ENCODE measurements around the gene TMEM131L.
A peak's percentile ranks its signal among the peaks of the same experiment; 100 is the strongest.
"Not testable (repeated sequence)": the region's sequence is repeated elsewhere in the genome, so short reads cannot be mapped to it uniquely, and the experiment has no call there.

The TMEM131L gene

DNA sequence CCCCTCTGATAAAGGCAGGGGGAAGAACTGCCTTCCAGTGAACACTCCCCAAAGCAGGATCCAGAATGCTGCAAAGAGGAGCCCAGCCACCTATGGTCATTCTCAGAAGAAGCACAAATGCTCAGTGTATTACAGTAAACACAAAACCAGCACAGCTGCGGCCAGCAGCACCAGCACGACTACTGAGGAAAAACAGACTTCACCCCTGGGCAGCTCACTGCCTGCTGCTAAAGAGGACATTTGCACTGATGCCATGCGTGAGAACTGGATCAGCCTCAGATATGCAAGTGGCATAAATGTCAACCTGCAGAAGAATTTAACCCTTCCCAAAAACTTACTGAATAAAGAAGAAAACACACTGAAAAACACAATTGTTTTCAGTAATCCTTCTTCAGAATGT, 137.7 kb downstream of the TMEM131L start:
- no peak for DNase-seq (ENCODE audit: extremely low read depth, low read depth)
- TF ChIP-seq, protein P1, sequence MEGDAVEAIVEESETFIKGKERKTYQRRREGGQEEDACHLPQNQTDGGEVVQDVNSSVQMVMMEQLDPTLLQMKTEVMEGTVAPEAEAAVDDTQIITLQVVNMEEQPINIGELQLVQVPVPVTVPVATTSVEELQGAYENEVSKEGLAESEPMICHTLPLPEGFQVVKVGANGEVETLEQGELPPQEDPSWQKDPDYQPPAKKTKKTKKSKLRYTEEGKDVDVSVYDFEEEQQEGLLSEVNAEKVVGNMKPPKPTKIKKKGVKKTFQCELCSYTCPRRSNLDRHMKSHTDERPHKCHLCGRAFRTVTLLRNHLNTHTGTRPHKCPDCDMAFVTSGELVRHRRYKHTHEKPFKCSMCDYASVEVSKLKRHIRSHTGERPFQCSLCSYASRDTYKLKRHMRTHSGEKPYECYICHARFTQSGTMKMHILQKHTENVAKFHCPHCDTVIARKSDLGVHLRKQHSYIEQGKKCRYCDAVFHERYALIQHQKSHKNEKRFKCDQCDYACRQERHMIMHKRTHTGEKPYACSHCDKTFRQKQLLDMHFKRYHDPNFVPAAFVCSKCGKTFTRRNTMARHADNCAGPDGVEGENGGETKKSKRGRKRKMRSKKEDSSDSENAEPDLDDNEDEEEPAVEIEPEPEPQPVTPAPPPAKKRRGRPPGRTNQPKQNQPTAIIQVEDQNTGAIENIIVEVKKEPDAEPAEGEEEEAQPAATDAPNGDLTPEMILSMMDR (IDR thresholded peaks at IDR 0.05; ENCODE audit: low read depth, low read length, missing control alignments) = no peak
- H3K4me3 ChIP-seq (replicated peaks; ENCODE audit: low read depth, low read length) = no peak overlapping the region

DNA sequence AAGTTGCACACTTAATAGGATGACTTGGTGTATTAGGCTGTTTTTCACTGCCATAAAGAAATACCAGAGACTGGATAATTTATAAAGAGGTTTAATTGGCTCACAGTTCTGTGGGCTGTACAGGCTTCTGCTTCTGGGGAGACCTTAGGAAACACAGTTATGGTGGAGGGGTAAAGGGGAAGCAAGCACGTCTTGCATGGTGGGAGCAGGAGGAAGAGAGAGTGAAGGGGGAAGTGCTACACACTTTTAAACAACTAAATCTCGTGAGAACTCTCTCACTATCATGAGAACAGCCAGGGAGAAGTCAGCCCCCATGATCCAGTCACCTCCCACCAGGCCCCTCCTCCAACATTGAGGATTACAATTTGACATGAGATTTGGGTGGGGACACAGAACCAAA, 142.9 kb downstream of the TMEM131L start:
- DNase-seq (ENCODE audit: extremely low read depth, low read depth); H3K4me3 ChIP-seq (replicated peaks; ENCODE audit: low read depth, low read length): not testable (repeated sequence)

DNA sequence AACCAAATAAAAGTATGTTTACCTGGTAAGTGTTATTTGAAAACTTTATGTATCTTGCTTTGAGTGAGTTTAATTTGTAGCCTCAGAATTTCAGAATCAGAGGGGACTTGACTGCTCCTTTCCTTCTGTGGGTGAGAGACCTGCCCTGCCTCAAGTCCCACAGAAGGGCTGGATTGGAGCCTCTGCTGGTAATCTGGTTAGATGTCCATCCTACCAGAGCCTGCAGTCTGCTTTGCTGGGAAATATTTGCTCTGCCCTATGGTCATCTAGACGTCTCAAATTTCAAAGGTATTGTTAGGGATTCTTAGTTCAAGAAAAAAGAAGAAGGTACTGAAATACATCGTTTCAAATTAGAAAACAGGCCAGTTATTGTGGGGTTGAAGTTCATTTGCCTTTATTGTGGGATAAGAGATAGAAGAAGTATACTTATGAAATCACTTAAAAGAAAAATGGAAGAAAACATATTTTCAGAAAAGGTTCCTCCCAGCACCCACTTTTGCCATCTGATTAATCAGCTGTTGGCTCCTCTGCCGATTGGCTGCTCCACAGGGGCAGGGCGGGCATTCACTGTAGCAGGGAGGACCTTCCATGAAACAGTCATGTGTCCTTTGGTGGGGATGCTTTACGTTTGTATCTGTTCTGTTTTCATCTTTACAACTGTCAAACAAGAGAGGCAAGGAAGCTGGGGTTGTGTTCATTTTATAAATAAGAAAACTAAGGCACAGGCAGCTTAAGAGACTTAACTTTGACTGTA, 144.6 kb downstream of the TMEM131L start:
- DNase-seq (ENCODE audit: extremely low read depth, low read depth) = no peak

GRCh38 chr4:153611679-153612078, 145.5 kb downstream of the TMEM131L start:
- TF ChIP-seq, protein P1 (IDR thresholded peaks at IDR 0.05; ENCODE audit: low read depth, low read length, missing control alignments) = no peak
- DNase-seq (ENCODE audit: extremely low read depth, low read depth) = peak; percentile 25
- H3K4me3 ChIP-seq (replicated peaks; ENCODE audit: low read depth, low read length) = no peak overlapping the region

More for the DNA sequence above, 144.6 kb downstream of the TMEM131L start:
- H3K4me3 ChIP-seq (replicated peaks; ENCODE audit: low read depth, low read length) = no peak overlapping the region
- TF ChIP-seq, protein P1 (IDR thresholded peaks at IDR 0.05; ENCODE audit: low read depth, low read length, missing control alignments) = no peak

GRCh38 chr4:153612878-153613277, 146.7 kb downstream of the TMEM131L start:
- no peak for DNase-seq (ENCODE audit: extremely low read depth, low read depth)
- H3K4me3 ChIP-seq (replicated peaks; ENCODE audit: low read depth, low read length) = no peak overlapping the region
- TF ChIP-seq, protein P1 (IDR thresholded peaks at IDR 0.05; ENCODE audit: low read depth, low read length, missing control alignments) = no peak

GRCh38 chr4:153616006-153616555, 149.9 kb downstream of the TMEM131L start:
- no peak for DNase-seq (ENCODE audit: extremely low read depth, low read depth)
- no peak overlapping the region for H3K4me3 ChIP-seq (replicated peaks; ENCODE audit: low read depth, low read length)
- TF ChIP-seq, protein P1 (IDR thresholded peaks at IDR 0.05; ENCODE audit: low read depth, low read length, missing control alignments) = no peak

DNA sequence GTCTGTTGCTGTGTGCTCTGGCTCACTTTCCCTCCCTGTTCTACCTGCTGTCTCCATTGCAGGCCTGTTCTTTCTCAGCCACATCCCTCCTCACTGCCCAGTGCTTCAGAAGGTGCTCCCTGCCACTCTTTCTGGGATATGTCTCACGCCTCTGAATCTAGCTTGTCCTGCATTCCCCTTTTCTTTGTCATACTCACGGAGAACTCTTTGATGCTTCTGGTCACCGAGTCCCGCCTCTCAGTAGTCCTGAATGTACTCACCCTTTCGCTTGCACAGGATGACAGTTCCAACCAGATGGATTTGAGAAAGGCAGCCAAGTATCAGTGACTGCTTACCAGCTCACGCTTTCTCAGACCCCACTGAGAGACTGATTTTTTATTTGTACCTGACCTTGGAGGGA, 152.7 kb downstream of the TMEM131L start:
- TF ChIP-seq, protein P1 (IDR thresholded peaks at IDR 0.05; ENCODE audit: low read depth, low read length, missing control alignments) = no peak
- DNase-seq (ENCODE audit: extremely low read depth, low read depth) = no peak
- H3K4me3 ChIP-seq (replicated peaks; ENCODE audit: low read depth, low read length) = no peak overlapping the region
